Gastroesophageal sphincter (tissue), 4 donors: ENCODE data around the gene PDCD4. TPM values are rescaled to one million over a fixed set of nuclear protein-coding genes. Genes with fewer than 3 reads are reported as not detected.

Experiments used
- ATAC-seq: fragments of 150-250 bp; one replicate; pipeline ENCODE4 v1.9.1; 2016; ENCODE audit warnings: mild to moderate bottlenecking, moderate library complexity
- H3K27ac ChIP-seq, 4 donors: fragments of 200-600 bp; sonication (generic) in 3 of 4; 1 replicate in 3 of 4; 2 replicates in 1 of 4; pipeline ENCODE4 v1.5.1; 2016 to 2019
- H3K27me3 ChIP-seq: fragments of 200-600 bp; sonication (generic); one replicate; pipeline ENCODE4 v1.5.1; 2019
- H3K36me3 ChIP-seq, 2 donors: fragments of 200-600 bp; sonication (generic); one replicate each; pipeline ENCODE4 v1.5.1; 2019; ENCODE audit warnings: control low read depth in 1 of 2
- H3K4me1 ChIP-seq, 3 donors: fragments of 200-600 bp; sonication (generic); 1 replicate in 2 of 3; 2 replicates in 1 of 3; pipeline ENCODE4 v1.5.1; 2016 to 2019; ENCODE audit warnings: control low read depth in 2 of 3
- H3K4me3 ChIP-seq, 2 donors: fragments of 200-600 bp; sonication (generic); one replicate each; pipeline ENCODE4 v1.5.1; 2019; ENCODE audit warnings: mild to moderate bottlenecking in 1 of 2, moderate library complexity in 1 of 2
- H3K9me3 ChIP-seq, 3 donors: fragments of 200-600 bp; sonication (generic); one replicate each; pipeline ENCODE4 v1.5.1; 2017 to 2019; ENCODE audit warnings: control low read depth in 2 of 3
- EP300 ChIP-seq: sonication (generic); formaldehyde crosslinking; IDR thresholded peaks from one replicate; pipeline ENCODE4 v1.6.1; 2017; ENCODE audit warnings: antibody characterized with exemption, mild to moderate bottlenecking
- POLR2A ChIP-seq, 2 donors: fragments of 450-650 bp; IDR thresholded peaks; one replicate each; pipeline ENCODE4 v1.6.1; 2017; ENCODE audit warnings: antibody characterized with exemption in 2 of 2, mild to moderate bottlenecking in 2 of 2, moderate library complexity in 1 of 2
- POLR2AphosphoS5 ChIP-seq: sonication (generic); formaldehyde crosslinking; IDR thresholded peaks from one replicate; pipeline ENCODE4 v1.6.1; 2017; ENCODE audit warnings: antibody characterized with exemption
- WGBS, 2 donors: methylation state at CpG; one replicate each; pipeline ENCODE4 v1.1.5; 2018; ENCODE audit warnings: low coverage in 1 of 2; 5-methylcytosine and 5-hydroxymethylcytosine counted together
- total RNA-seq, 4 donors: library from RNA; depleted of rRNA; stranded (reverse); fragments of >200 nt; gene quantifications; one replicate each; pipeline ENCODE4 v1.1.0, GENCODE V29; 2016
- TF ChIP-seq, protein P1 (sequence below), 4 experiments: fragments of 200-600 bp in 2 of 4; fragments of 450-650 bp in 2 of 4; sonication (generic) in 1 of 4; IDR thresholded peaks; one replicate each; pipeline ENCODE4 v1.5.1; 2017 to 2019; ENCODE audit warnings: antibody characterized with exemption in 4 of 4, mild to moderate bottlenecking in 2 of 4, moderate library complexity in 2 of 4

Gene PDCD4
- total RNA-seq, 4 donors from 2014 or later = 69.1 to 74.6 (median 72.2) TPM

DNA sequence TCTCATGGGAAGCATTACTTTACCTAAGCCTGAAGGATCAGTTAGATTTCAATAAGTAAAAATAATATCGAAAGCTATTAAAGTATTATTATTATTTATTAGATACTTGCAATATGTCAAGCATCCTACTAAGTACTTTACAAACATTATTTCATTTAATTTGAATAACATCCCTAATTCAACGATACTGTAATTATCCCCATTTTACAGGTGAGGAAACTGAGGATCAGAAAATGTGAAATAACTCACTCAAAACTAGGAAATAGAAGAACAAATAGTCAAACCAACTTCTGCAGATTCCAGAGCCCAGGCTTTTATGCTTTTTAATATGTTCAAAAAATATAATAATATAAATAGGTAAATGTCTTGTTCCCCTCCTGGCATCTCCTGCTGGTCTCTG, 10.3 kb upstream of the PDCD4 start:
- Histone ChIP-seq H3K4me1 (peaks cover 0 to 52% (median 7%) of the 10 kb centered on the region in 3 donors), H3K36me3 (no peaks in the 10 kb centered on the region), H3K27ac (no peak overlapping the region), H3K27me3 (no peaks in the 10 kb centered on the region), H3K4me3 (no peak overlapping the region), H3K9me3 (no peaks in the 10 kb centered on the region)
- no peak for ATAC-seq
- 93 to 95% methylated on average over 2 of the region's 2 CpGs for WGBS, 2 donors
- TF ChIP-seq EP300 = no peak
- TF ChIP-seq, protein P1, sequence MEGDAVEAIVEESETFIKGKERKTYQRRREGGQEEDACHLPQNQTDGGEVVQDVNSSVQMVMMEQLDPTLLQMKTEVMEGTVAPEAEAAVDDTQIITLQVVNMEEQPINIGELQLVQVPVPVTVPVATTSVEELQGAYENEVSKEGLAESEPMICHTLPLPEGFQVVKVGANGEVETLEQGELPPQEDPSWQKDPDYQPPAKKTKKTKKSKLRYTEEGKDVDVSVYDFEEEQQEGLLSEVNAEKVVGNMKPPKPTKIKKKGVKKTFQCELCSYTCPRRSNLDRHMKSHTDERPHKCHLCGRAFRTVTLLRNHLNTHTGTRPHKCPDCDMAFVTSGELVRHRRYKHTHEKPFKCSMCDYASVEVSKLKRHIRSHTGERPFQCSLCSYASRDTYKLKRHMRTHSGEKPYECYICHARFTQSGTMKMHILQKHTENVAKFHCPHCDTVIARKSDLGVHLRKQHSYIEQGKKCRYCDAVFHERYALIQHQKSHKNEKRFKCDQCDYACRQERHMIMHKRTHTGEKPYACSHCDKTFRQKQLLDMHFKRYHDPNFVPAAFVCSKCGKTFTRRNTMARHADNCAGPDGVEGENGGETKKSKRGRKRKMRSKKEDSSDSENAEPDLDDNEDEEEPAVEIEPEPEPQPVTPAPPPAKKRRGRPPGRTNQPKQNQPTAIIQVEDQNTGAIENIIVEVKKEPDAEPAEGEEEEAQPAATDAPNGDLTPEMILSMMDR (IDR thresholded peaks at IDR 0.05) = no peak
- no peak for TF ChIP-seq POLR2A (IDR thresholded peaks at IDR 0.05)
- TF ChIP-seq POLR2AphosphoS5 = no peak

GRCh38 chr10:110861930-110862649, 9.6 kb upstream of the PDCD4 start:
- H3K4me1 ChIP-seq = peaks cover 0 to 52% (median 7%) of the 10 kb centered on the region in 3 donors
- no peaks in the 10 kb centered on the region for H3K9me3 ChIP-seq
- H3K27ac ChIP-seq = no peak overlapping the region
- no peak for ATAC-seq
- WGBS, 2 donors = 74 to 80% methylated on average over 1 to 6 of the region's 6 CpGs
- H3K4me3 ChIP-seq = no peak overlapping the region
- no peaks in the 10 kb centered on the region for H3K36me3 ChIP-seq
- TF ChIP-seq POLR2AphosphoS5 (no peak), POLR2A (IDR thresholded peaks at IDR 0.05) (no peak), EP300 (no peak)
- TF ChIP-seq, protein P1 (IDR thresholded peaks at IDR 0.05) = no peak
- H3K27me3 ChIP-seq = no peaks in the 10 kb centered on the region

DNA sequence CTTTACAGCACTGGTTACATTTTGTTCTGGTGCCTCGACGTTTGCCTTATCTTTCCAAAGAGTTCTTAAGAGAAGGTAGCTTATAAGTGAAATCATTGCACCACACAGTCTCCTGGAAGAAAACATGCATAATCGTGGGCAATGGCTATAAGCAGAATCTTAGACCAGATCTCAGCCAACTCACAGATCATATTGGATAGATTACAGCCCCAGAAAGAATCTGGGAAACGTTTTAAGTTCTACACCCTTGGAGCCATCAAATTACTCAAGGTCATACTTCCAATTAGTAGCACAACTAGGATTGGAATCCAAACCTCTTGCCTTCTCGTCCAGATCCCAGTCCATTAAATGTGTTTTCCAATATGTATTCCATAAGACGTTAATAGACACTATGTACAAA, 8.8 kb upstream of the PDCD4 start:
- Histone ChIP-seq H3K4me3 (no peak overlapping the region), H3K36me3 (no peaks in the 10 kb centered on the region), H3K4me1 (peaks cover 0 to 44% (median 9%) of the 10 kb centered on the region in 3 donors), H3K9me3 (no peaks in the 10 kb centered on the region), H3K27ac (no peak overlapping the region), H3K27me3 (no peaks in the 10 kb centered on the region)
- no peak for ATAC-seq
- TF ChIP-seq POLR2AphosphoS5 (no peak), EP300 (no peak), POLR2A (IDR thresholded peaks at IDR 0.05) (no peak)
- 81 to 84% methylated on average over 6 of the region's 6 CpGs for WGBS, 2 donors

- Histone ChIP-seq H3K27me3 (no peaks in the 10 kb centered on the region), H3K27ac (no peak overlapping the region), H3K9me3 (no peaks in the 10 kb centered on the region), H3K36me3 (no peaks in the 10 kb centered on the region), H3K4me1 (peaks cover 0 to 44% (median 10%) of the 10 kb centered on the region in 3 donors), H3K4me3 (no peak overlapping the region)
- TF ChIP-seq EP300 = no peak
- no peak for TF ChIP-seq POLR2AphosphoS5
- TF ChIP-seq, protein P1 (IDR thresholded peaks at IDR 0.05) = no peak
- TF ChIP-seq POLR2A (IDR thresholded peaks at IDR 0.05) = no peak
- no peak for ATAC-seq
Observed at GRCh38 chr10:110863361-110863760, 8.4 kb upstream of the PDCD4 start.

DNA sequence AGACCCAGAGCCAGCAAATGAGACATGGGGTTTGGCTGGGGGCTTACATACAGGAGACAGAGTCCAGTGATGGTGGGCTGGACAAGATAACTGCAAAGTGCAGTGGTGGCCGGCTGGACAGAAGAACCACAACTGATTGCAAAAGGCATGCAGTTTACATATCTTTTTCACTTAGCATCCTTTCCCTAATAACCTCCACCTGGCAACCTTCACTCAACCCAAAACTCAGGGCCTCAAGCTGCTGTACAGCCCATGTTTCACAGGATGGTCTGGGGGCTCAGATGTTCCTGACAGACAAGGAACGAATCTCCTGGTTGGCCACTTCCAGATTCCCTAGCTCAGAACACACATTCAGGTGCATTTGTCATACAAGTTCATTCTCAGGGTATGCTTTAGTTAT, 7.8 kb upstream of the PDCD4 start:
- ATAC-seq = no peak
- peaks cover 0 to 43% (median 9%) of the 10 kb centered on the region in 3 donors for H3K4me1 ChIP-seq
- TF ChIP-seq POLR2A (IDR thresholded peaks at IDR 0.05) (no peak), POLR2AphosphoS5 (no peak), EP300 (no peak)
- TF ChIP-seq, protein P1 (IDR thresholded peaks at IDR 0.05) = no peak
- no peaks in the 10 kb centered on the region for H3K9me3 ChIP-seq
- WGBS, 2 donors = 100% methylated on average over 1 of the region's 2 CpGs
- no peaks in the 10 kb centered on the region for H3K36me3 ChIP-seq
- H3K27ac ChIP-seq = peak overlapping the region in 2 of 4 donors; percentile 7 to 11
- H3K27me3 ChIP-seq = no peaks in the 10 kb centered on the region
- H3K4me3 ChIP-seq = no peak overlapping the region
